ENCODE data around the gene NECAP2.

DNA sequence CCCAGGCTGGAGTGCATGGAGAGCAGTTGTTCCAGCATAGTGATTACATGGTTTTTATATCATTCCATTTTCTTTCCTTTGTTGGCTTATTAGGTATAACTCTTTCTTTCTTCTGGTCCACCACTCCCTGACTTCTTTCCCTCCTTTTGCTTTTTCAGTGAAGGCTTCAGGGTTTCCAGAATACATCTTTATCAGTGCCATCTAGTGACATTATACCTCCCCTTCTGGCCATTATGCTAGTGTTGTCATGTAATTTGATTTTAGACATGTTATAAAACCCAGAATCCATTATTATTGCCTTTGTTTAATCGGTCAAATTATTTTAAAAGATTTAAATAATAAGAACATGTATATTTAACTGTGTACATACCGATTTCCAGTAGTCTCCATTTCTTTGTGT is 63.0 kb downstream of the NECAP2 start:
- TF ChIP-seq, protein P1, sequence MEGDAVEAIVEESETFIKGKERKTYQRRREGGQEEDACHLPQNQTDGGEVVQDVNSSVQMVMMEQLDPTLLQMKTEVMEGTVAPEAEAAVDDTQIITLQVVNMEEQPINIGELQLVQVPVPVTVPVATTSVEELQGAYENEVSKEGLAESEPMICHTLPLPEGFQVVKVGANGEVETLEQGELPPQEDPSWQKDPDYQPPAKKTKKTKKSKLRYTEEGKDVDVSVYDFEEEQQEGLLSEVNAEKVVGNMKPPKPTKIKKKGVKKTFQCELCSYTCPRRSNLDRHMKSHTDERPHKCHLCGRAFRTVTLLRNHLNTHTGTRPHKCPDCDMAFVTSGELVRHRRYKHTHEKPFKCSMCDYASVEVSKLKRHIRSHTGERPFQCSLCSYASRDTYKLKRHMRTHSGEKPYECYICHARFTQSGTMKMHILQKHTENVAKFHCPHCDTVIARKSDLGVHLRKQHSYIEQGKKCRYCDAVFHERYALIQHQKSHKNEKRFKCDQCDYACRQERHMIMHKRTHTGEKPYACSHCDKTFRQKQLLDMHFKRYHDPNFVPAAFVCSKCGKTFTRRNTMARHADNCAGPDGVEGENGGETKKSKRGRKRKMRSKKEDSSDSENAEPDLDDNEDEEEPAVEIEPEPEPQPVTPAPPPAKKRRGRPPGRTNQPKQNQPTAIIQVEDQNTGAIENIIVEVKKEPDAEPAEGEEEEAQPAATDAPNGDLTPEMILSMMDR (IDR thresholded peaks at IDR 0.05; ENCODE audit: poor library complexity): no peak
- TF ChIP-seq EZH2 (IDR thresholded peaks at IDR 0.05; ENCODE audit: borderline replicate concordance) (no peak), EZH2phosphoT487 (IDR thresholded peaks at IDR 0.05; ENCODE audit: low read depth, severe bottlenecking, unreplicated experiment) (no peak)

All from hepatocyte (in vitro differentiated cells).